GM06990 (cell line): ENCODE measurements around the gene TRH.

Experiments used
- DNase-seq: peaks from one replicate; pipeline ENCODE4 v3.0.0-alpha.2; 2011; ENCODE audit not compliant: insufficient read length; ENCODE audit errors: extremely low read depth
- H3K27me3 ChIP-seq: replicated peaks from 2 replicates; pipeline ENCODE4 v1.6.0; 2011; ENCODE audit warnings: low read length; ENCODE audit not compliant: control insufficient read depth, insufficient read depth
- H3K36me3 ChIP-seq: 2 replicates; pipeline ENCODE4 v1.5.1; 2011; ENCODE audit warnings: low read length; ENCODE audit not compliant: control insufficient read depth, insufficient read depth
- H3K4me3 ChIP-seq: replicated peaks from 2 replicates; pipeline ENCODE4 v1.5.1; 2011; ENCODE audit warnings: low read depth, mild to moderate bottlenecking, control low read depth, low read length
- TF ChIP-seq, protein P1 (sequence below): IDR thresholded peaks from 2 replicates; pipeline ENCODE4 v1.5.1; 2011; ENCODE audit warnings: low read length, control low read depth, mild to moderate bottlenecking, inconsistent platforms; ENCODE audit not compliant: insufficient read depth, poor library complexity, severe bottlenecking

Gene TRH

DNA sequence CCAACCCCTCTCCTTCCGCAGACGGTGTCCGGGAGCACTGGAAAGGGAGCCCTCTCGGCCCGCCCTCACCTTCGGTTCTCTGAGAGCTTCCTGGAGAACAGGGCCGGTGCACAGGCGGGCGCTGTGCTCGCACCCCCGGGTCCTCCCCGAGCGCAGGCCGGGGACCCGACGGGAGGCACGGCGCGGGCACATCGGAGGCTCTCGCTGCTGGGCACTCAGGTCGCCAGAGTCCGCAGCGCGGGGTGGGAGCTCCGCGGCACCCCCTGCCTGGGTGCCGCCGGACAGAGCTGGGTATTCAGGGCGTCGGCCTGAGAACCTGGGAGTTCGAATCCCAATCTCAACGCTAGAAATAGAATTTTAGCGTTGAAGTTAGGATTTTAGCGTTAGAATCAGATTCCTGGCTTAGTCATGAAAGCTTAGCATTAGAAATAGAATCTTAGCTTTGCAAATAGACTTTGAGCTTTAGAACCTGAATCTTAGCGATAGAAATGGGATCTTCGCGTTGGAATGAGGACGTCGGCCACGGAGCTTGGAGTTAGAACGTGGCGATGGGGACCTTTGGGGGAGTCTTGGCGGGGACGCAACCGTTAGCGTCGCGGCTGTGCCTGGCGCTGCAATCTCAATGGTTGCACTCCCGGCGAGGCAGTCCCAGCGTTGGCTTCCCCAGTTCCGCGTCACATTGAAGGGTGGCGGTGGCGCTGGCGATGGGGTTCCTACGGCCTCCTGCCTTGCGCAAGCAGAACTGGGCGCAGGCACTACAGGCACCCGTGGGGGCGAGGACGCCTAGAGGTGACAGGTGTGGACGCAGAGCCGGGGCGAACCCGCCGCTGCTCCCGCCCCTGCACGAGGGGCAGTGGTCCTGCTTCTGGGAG lies 549 bp downstream of the TRH start:
- no peak overlapping the region for H3K4me3 ChIP-seq
- DNase-seq: no peak
- TF ChIP-seq, protein P1, sequence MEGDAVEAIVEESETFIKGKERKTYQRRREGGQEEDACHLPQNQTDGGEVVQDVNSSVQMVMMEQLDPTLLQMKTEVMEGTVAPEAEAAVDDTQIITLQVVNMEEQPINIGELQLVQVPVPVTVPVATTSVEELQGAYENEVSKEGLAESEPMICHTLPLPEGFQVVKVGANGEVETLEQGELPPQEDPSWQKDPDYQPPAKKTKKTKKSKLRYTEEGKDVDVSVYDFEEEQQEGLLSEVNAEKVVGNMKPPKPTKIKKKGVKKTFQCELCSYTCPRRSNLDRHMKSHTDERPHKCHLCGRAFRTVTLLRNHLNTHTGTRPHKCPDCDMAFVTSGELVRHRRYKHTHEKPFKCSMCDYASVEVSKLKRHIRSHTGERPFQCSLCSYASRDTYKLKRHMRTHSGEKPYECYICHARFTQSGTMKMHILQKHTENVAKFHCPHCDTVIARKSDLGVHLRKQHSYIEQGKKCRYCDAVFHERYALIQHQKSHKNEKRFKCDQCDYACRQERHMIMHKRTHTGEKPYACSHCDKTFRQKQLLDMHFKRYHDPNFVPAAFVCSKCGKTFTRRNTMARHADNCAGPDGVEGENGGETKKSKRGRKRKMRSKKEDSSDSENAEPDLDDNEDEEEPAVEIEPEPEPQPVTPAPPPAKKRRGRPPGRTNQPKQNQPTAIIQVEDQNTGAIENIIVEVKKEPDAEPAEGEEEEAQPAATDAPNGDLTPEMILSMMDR: no peak
- H3K36me3 ChIP-seq: no peaks in the 10 kb centered on the region
- peaks cover 4% of the 10 kb centered on the region for H3K27me3 ChIP-seq

DNA sequence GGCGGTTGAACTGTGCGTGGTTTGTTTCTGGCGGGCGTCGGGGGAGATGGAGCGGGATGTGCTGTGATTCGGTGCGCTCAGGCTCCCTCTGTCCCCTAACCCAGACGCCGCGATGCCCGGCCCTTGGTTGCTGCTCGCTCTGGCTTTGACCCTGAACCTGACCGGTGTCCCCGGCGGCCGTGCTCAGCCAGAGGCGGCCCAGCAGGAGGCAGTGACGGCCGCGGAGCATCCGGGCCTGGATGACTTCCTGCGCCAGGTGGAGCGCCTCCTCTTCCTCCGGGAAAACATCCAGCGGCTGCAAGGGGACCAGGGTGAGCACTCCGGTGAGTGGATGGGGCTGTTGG lies 1.2 kb downstream of the TRH start:
- DNase-seq: no peak
- Histone ChIP-seq H3K36me3 (no peaks in the 10 kb centered on the region), H3K27me3 (peaks cover 4% of the 10 kb centered on the region), H3K4me3 (no peak overlapping the region)
- TF ChIP-seq, protein P1: no peak

DNA sequence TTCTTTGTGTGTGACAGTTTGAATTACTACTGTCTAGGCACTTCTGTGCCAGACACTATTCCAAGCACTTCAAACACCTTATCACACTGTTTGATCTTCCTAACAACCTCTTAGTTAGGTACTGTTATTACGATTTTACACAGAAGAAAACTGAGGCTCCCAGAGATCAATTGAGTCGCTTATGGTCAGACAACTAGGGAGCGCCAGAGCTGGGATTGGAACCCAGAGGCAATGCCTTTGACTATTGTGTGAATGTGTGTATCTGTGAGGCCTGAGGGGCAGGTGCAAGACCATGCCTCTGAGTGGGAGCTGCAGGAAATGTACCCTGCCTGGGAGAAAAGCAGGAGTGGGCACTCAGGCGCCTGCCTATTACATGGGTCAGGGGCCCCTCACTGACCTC lies 1.8 kb downstream of the TRH start:
- H3K27me3 ChIP-seq: peaks cover 4% of the 10 kb centered on the region
- no peak for DNase-seq
- no peaks in the 10 kb centered on the region for H3K36me3 ChIP-seq
- TF ChIP-seq, protein P1: no peak
- H3K4me3 ChIP-seq: no peak overlapping the region

DNA sequence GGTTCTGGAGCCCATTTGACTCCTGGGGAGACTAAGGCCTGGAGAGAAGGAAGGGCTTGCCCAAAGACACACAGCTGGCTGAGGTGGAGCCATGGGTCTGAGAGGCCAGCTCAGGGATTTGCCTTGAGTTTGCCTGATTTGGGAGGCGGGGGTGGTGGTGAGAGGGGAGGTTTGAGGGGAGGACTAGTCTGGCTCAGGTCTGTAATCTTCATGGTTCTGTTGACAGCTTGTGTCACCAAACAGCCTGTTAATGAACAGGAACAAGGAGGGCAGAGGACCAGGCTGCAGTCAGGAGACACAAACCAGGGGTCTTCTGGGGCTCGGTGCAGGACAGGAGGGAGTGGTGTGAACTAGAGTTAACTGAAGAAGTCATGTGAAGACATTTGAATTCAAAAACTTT lies 3.6 kb downstream of the TRH start:
- peaks cover 4% of the 10 kb centered on the region for H3K27me3 ChIP-seq
- no peak overlapping the region for H3K4me3 ChIP-seq
- H3K36me3 ChIP-seq: no peaks in the 10 kb centered on the region
- TF ChIP-seq, protein P1: no peak
- no peak for DNase-seq

DNA sequence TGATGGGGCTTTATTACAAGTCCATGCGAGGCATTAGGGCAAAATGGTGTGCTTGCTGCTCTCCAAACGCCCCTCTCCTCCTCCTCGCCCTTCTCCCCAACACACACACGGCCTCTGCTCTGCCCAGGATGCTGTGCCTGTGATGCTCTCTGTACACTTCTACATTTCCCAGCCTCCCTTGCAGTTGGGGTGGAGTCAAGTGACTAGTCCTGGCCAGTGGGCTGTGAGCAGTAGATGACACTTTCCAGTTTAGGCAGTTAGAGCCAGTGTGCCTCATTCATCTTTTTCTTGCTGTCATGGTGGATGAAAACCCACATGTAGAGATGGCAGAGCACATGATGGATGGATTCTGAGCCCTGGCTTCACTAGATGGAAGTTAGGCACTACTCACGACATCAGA lies 5.4 kb downstream of the TRH start:
- Histone ChIP-seq H3K4me3 (no peak overlapping the region), H3K36me3 (no peaks in the 10 kb centered on the region), H3K27me3 (peaks cover 1% of the 10 kb centered on the region)
- no peak for DNase-seq
- TF ChIP-seq, protein P1: no peak

DNA sequence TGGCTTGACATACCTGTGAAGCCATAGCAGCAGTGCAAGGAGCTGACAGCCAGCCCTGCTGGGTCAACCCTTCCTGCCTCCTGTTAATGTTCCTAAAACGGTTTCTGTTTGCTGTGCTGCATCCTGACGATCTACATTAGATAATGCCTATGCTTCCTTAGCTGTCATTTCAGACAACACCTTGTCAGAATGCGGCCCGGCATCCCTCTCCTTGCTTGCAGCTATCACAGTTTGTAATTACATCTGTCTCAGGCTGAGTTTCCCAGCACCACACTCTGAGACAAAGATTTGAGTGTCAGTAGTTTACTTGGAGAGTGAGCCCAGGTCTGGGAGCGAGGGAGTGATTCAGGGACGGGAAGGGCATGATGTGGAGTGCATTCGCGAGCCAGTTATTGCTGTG lies 9.0 kb downstream of the TRH start:
- H3K36me3 ChIP-seq: no peaks in the 10 kb centered on the region
- TF ChIP-seq, protein P1: no peak
- H3K4me3 ChIP-seq: no peak overlapping the region
- H3K27me3 ChIP-seq: no peaks in the 10 kb centered on the region; the same call in 1 of the 2 replicates
- DNase-seq: no peak
